ENCODE results near the gene TM4SF18. TPM values are rescaled to one million over a fixed set of nuclear protein-coding genes. Genes with fewer than 3 reads are reported as not detected.

Gene TM4SF18
- total RNA-seq, 1 donor from 2014 or later, result not detected

DNA sequence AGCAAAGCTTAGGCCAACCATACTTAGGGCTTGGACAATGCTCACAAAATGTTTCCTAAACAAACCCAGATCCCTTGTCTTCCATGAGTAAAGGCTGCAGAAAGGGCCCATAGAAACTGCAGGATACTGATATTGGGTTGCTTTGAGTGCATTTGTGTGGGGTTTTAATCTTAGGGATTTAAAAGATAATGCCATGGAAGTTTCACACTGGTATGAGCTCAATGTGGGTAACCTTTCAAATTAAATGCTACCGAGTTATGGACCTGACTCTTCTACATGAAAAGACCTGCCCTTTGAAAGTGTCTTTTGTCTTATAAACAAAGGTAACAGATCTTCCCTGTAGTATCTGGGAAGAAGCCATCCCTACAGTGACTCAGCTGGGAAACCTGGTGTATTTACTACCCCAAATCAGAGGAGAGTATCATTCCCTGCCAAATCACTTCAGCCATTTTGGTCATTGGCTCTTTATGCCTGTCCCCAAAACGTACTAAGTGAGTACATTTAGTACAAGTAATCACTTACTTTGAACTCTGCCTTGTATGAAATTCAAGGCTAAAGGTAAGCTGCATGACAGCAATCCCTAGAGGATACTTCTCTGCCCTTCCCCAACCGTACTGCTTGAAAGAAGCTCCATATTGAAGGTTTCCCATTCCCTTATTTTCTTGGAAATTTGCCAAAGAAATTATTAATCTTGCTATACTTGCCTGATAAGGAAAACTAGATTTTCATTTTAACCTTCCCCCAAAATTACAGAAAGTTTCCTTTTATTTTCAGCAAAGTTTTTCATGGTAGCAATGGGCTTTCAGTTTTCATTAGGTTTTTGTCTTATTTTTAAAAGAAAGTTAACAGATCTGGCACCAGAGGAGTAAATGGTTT is 36.8 kb upstream of the TM4SF18 start:
- H3K36me3 Mint-ChIP-seq (ENCODE audit: insufficient read depth), result no peaks in the 10 kb centered on the region
- H3K4me1 Mint-ChIP-seq (ENCODE audit: low read depth), result peaks cover 46% of the 10 kb centered on the region
- H3K27me3 Mint-ChIP-seq, result no peaks in the 10 kb centered on the region
- H3K27ac Mint-ChIP-seq, result peak overlapping the region; percentile 63
- H3K4me3 Mint-ChIP-seq (ENCODE audit: low read depth), result no peak overlapping the region
- no peaks in the 10 kb centered on the region for H3K9me3 Mint-ChIP-seq (ENCODE audit: low read depth)
- TF ChIP-seq, protein P1, sequence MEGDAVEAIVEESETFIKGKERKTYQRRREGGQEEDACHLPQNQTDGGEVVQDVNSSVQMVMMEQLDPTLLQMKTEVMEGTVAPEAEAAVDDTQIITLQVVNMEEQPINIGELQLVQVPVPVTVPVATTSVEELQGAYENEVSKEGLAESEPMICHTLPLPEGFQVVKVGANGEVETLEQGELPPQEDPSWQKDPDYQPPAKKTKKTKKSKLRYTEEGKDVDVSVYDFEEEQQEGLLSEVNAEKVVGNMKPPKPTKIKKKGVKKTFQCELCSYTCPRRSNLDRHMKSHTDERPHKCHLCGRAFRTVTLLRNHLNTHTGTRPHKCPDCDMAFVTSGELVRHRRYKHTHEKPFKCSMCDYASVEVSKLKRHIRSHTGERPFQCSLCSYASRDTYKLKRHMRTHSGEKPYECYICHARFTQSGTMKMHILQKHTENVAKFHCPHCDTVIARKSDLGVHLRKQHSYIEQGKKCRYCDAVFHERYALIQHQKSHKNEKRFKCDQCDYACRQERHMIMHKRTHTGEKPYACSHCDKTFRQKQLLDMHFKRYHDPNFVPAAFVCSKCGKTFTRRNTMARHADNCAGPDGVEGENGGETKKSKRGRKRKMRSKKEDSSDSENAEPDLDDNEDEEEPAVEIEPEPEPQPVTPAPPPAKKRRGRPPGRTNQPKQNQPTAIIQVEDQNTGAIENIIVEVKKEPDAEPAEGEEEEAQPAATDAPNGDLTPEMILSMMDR (IDR thresholded peaks at IDR 0.05; ENCODE audit: unreplicated experiment), result no peak
- DNase-seq (ENCODE audit: low spot score, unreplicated experiment), result no peak

DNA sequence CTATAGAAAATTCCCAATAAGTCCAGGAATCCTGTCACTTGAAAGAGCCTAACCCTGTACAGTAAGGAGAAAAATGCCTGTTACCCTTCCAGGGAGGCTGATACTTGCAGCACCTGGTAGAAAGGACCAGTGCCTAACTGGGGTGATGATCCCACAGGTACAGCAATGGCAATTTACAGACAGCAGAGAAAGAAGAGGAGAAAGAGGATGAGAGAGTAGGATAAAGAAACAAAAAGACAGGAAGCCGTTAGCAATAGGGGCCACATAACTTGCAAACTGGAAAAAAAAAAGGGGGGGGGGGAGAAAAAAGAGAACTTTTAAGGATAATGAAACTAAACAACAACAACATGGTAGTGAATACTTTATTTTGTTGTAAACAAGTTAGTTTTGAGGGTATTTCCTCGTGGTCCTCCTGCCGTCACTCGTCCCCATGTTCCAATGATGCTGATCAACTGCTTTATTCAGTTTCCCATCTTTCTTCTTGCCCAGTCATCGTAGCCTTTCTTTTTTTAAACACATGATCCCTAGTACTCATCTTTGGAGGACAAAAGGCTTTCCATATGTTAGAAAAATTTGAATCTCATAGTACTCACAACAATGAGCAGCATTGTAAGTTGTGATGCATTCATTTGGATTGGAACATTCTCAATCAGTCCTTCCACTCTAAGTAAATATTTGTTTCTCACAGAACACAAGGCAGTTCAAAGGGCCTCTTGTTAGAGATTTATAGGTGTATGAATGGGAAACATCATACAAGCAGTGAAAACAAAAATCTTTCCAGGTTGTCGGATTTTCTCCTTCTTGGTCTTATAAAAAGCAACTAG is 35.5 kb upstream of the TM4SF18 start:
- Mint-ChIP-seq H3K36me3 (ENCODE audit: insufficient read depth) (no peaks in the 10 kb centered on the region), H3K9me3 (ENCODE audit: low read depth) (no peaks in the 10 kb centered on the region), H3K27ac (peak overlapping the region; percentile 87), H3K4me1 (ENCODE audit: low read depth) (peaks cover 44% of the 10 kb centered on the region), H3K27me3 (no peaks in the 10 kb centered on the region), H3K4me3 (ENCODE audit: low read depth) (no peak overlapping the region)
- no peak for DNase-seq (ENCODE audit: low spot score, unreplicated experiment)
- TF ChIP-seq, protein P1 (IDR thresholded peaks at IDR 0.05; ENCODE audit: unreplicated experiment), result no peak

DNA sequence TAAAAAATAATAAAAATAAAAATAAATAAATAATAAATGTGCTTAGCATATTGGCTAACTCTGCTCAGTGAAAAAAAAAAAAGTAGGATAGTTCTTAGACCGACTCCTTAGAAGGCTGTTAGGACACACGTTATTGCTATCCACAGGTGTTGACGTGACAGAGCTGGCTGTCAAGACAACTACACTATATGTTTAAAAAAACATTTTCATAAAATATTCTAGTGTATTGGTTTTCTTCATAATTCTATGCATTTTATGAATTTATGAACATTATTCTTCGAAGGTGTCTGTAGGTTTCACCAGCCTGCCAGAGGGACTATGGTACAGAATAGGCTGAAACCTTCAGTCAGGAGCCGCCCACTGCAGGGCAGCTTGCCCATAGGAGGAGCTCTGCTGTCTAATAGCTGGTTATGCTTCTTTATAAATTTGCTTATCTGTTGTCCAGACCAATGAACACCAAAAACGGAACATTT is 34.8 kb upstream of the TM4SF18 start:
- Mint-ChIP-seq H3K4me3 (ENCODE audit: low read depth) (no peak overlapping the region), H3K27ac (peak overlapping the region; percentile 82), H3K27me3 (no peaks in the 10 kb centered on the region), H3K4me1 (ENCODE audit: low read depth) (peaks cover 38% of the 10 kb centered on the region), H3K9me3 (ENCODE audit: low read depth) (no peaks in the 10 kb centered on the region), H3K36me3 (ENCODE audit: insufficient read depth) (no peaks in the 10 kb centered on the region)
- TF ChIP-seq, protein P1 (IDR thresholded peaks at IDR 0.05; ENCODE audit: unreplicated experiment), result no peak
- no peak for DNase-seq (ENCODE audit: low spot score, unreplicated experiment)

DNA sequence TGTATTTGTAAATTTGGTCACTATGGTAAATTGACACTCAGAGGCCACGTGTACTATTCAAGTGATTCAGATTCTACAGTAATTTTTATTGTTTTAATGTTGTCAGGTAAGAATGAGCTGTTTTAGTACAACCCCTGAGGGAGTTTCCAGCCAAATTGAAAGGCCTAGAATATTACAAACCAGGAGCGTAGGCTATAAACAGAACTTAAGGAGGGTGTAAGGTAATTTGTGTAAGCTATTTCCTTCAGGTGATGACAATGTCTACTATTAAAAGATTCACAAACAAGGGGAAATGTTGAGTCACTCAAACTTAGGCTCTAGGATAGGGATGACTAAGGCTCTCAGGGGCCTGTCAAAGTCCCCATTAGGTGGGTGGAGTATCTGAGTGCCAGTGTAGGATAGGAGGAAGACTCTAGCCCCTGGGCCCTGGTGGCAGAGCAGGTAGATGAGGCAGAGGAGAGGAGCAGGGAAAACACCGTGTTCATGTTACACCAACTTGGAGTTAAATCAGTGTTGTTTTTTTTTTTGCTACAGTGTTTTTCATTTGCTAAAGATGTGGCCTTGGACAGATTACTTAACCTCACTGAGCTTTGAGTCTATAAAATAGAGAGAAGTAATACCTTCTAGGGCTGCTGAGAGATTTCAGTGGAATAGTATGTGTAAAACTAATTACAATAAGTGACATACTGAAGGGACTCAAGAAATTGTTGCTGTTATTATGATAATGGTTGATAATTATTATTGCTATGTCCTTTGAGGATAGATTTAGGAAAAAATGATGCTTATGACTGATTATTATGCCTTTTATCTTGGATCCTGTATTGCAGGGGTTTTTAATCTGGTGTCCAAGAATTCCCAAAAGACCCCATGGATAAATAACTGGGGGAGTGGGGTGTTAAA is 33.8 kb upstream of the TM4SF18 start:
- H3K4me1 Mint-ChIP-seq (ENCODE audit: low read depth), result peaks cover 32% of the 10 kb centered on the region
- H3K36me3 Mint-ChIP-seq (ENCODE audit: insufficient read depth), result no peaks in the 10 kb centered on the region
- no peak for DNase-seq (ENCODE audit: low spot score, unreplicated experiment)
- peak overlapping the region; percentile 85 for H3K27ac Mint-ChIP-seq
- no peaks in the 10 kb centered on the region for H3K27me3 Mint-ChIP-seq
- TF ChIP-seq, protein P1 (IDR thresholded peaks at IDR 0.05; ENCODE audit: unreplicated experiment), result no peak
- no peaks in the 10 kb centered on the region for H3K9me3 Mint-ChIP-seq (ENCODE audit: low read depth)
- no peak overlapping the region for H3K4me3 Mint-ChIP-seq (ENCODE audit: low read depth)

All from progenitor cell of endocrine pancreas (in vitro differentiated cells).